Activated CD8-positive, alpha-beta memory T cell treated with anti-CD3 and anti-CD28 coated beads, Interleukin-2, amount 50 U/mL, for 1 hour (primary cell): ENCODE data around the gene MRGPRX4.
"Not testable (repeated sequence)": the region's sequence is repeated elsewhere in the genome, so short reads cannot be mapped to it uniquely, and the experiment has no call there.

Experiments used
- DNase-seq: peaks from one replicate; pipeline ENCODE4 v3.0.0-alpha.2; 2020; ENCODE audit errors: extremely low read depth

Gene MRGPRX4

GRCh38 chr11:18172666-18173065 is at the start of gene MRGPRX4:
Gene MRGPRX4, plus strand, starts transcription at chr11:18172837. Its CDS starts 420 bp downstream, at chr11:18173257.
- no peak for DNase-seq

DNA sequence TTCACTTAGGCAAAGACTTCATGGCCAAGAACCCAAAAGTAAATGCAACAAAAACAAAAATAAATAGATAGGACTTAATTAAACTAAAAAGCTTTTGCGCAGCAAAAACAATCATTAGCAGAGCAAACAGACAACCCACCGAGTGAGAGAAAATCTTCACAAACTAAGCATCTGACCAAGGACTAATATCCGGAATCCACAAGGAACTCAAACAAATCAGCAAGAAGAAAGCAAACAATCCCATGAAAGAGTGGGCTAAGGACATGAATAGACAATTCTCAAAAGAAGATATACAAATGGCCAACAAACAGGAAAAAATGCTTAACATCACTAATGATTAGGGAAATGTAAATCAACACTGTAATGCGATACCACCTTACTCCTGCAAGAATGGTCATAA is 41.5 kb upstream of the MRGPRX4 start:
- DNase-seq = not testable (repeated sequence)

DNA sequence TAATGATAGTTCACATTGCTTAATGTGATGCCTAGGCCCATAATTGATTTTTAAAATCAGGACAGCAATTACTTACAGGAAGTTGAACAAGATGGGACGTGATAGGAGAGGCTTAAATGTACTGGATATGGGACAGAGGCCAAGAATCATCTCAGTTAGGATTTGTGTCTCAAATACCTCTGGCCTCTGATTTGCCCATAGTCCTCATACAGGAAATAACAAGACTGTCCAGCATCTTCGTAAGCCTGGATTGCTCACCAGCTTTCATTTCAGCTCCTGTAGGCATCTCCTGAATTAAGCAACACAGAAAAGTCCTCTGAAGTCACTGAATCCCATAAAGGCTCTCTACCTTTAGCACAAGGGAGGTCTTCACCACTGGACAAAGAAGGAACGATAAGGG is 40.3 kb upstream of the MRGPRX4 start, which contains the start of gene MRGPRX3:
TSS of gene MRGPRX3 (plus strand) at position 231 of the 400 bp plus-strand sequence. CDS start 4,632 bp downstream, outside the sequence.
- DNase-seq = no peak

- no peak for DNase-seq
Observed at GRCh38 chr11:18135308-18135707, 37.3 kb upstream of the MRGPRX4 start.

GRCh38 chr11:18137186-18137800 is 35.3 kb upstream of the MRGPRX4 start:
- no peak for DNase-seq

GRCh38 chr11:18140145-18140544 is 32.5 kb upstream of the MRGPRX4 start:
- no peak for DNase-seq

GRCh38 chr11:18144243-18144642 is 28.4 kb upstream of the MRGPRX4 start:
- DNase-seq = no peak

- no peak for DNase-seq
Observed at GRCh38 chr11:18145025-18145424, 27.6 kb upstream of the MRGPRX4 start.

- DNase-seq = no peak
Observed at GRCh38 chr11:18145837-18146236, 26.8 kb upstream of the MRGPRX4 start.

DNA sequence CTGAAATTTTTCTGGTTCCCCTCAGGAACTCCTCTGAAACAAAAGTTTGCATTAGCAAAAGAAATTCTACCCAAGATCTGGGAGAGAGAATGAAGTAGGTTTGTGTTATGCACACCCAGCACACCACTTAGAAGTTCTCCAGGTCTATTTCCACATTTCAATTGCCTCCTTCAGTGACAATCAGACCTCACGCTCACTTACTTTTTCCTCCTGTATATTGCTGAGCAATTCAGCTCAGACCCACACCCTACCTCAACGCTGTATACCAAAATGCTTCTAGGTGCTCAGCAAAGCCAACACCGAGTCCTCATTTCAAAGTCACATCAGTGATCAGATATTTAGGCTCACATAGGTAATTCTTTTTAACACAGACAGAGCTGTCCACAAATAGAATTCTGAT is 21.1 kb upstream of the MRGPRX4 start:
- DNase-seq = no peak

- no peak for DNase-seq
Observed at GRCh38 chr11:18168372-18168771, 4.3 kb upstream of the MRGPRX4 start.

DNA sequence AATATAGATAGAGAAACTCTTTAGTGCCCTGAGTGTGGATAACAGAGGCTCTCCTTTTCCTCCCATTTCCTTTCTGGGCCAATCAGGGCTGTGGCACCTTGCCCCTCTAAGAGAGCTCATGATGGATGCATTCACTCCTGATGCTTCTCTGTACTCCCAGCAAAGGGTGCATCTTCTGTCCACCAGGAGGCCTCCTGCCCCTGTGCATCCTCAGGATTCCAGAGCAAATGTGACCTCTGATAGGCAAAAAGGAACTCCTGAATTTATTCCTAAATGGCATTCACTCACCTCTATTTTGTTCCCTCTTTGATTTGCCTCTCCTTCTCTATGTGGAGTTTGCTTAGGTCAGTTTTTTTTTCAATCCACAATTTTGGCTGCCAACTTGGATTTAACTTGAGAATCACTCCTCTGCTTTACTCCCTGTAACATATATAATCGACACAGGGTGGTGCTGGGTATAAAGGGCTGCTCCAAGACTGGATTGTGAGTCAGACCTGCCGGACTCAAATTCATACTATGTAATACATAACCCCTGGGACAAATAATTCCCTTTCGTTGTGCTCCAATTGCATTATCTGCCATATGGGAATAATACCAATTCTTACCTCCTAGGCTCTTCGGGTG is 1.1 kb upstream of the MRGPRX4 start:
- no peak for DNase-seq

GRCh38 chr11:18173225-18173866 is 709 bp downstream of the MRGPRX4 start:
- DNase-seq = no peak

GRCh38 chr11:18188796-18189195 is 16.2 kb downstream of the MRGPRX4 start:
- DNase-seq = no peak

GRCh38 chr11:18189476-18190245 is 17.0 kb downstream of the MRGPRX4 start:
- DNase-seq = not testable (repeated sequence)

DNA sequence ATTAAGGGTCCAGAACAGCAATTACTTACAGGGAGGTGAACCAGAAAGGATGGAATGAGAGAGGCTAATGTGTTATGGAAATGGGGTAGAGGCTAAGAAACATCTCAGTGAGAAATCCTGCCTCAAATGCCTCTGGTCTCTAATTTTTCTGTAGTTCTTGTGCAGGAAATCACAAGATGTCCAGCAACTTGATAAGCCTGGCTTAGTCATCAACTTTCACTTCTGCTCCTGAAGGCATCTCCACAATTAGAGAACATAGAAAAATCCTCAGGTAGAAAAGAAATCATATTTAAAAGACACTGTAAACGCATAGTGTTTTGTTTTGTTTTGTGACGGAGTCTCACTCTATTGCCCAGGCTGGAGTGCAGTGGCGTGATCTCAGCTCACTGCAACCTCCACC is 18.7 kb downstream of the MRGPRX4 start:
- DNase-seq = no peak

GRCh38 chr11:18193010-18193409 is 20.4 kb downstream of the MRGPRX4 start:
- DNase-seq = no peak

DNA sequence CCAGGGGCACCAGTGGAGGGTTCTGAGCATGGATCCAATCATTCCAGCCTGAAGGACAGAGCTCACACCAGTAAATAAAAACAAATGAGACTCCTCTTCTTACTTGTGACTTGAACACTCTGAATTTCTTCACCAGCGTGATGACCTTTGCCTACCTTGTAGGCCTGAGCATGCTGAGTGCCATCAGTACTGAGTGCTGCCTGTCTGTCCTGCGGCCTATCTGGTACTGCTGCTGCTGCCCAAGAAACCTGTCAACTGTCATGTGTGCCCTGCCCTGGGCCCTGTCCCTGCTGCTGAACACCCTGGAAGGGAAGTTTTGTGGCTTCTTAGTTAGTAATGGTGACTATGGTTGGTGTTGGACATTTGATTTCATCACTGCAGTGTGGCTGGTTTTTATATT is 23.9 kb downstream of the MRGPRX4 start:
- no peak for DNase-seq

DNA sequence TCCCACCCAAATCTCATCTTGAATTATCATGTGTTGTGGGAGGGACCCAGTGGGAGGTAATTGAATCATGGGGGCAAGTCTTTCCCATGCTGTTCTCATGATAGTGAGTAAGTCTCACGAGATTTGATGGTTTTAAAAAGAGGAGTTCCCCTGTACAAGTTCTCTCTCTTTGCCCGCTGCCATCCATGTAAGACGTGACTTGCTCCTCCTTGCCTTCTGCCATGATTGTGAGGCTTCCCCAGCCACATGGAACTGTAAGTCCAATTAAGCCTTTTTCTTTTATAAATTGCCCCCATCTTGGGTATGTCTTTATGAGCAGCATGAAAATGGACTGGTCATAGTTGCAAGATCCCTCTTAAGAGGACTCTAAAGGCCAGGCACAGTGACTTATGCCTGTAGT is 25.1 kb downstream of the MRGPRX4 start:
- DNase-seq = not testable (repeated sequence)

DNA sequence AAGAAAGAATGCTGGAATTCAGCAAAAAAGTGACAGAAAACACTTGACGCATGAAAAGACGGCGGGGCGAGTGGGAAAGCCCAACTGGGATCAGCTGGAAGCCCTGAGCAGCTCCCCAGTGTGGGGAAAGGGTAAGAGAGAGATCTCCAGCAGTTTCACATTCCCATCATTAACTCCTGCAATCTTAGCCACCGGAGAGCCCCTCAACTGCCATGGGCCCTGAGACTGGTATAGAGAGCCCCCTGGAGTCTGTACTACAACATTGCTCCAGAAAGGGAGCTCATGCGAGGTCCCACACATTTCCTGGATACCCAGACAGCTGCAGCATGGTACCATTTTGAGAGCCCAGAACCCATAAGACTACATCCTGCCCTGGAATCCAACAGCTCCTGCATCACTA is 31.1 kb downstream of the MRGPRX4 start:
- no peak for DNase-seq

- no peak for DNase-seq
Observed at GRCh38 chr11:18204220-18204619, 31.6 kb downstream of the MRGPRX4 start.

DNA sequence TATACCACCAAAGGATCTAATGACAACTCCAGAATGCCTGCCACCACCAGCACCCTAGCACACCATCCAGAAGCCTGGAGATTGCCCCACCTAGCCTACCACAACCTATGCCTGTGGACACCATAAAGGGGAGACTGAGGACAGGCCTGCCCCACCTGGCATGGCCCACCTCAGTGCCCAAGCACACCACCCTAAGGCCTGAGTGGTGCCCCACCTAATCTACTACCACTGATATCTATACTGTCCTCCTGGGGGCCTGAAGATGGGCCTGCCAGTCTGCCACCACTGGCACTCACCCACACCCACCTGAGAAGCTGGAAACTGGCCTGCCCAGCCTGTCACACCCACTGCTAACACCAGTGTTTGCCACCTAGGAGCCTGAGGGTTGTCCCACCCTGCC is 32.1 kb downstream of the MRGPRX4 start:
- no peak for DNase-seq
